Endothelial cell of umbilical vein (primary cell): ENCODE data around the gene RAB1B.

ENCODE experiments used
- CTCF ChIP-seq, 2 donors: IDR thresholded peaks; 1 replicate in 1 of 2; 2 replicates in 1 of 2; pipeline ENCODE4 v1.5.1; 2011; ENCODE audit warnings: low read length in 2 of 2, mild to moderate bottlenecking in 2 of 2, moderate library complexity in 2 of 2, control low read depth in 1 of 2, inconsistent platforms in 1 of 2, low read depth in 1 of 2; ENCODE audit not compliant: insufficient read depth in 1 of 2; ENCODE audit errors: extremely low read depth in 1 of 2
- POLR2AphosphoS5 ChIP-seq: IDR thresholded peaks from 2 replicates; pipeline ENCODE4 v1.6.1; 2012; ENCODE audit warnings: low read depth, mild to moderate bottlenecking, control low read depth, low read length, moderate library complexity; ENCODE audit not compliant: insufficient read depth

DNA sequence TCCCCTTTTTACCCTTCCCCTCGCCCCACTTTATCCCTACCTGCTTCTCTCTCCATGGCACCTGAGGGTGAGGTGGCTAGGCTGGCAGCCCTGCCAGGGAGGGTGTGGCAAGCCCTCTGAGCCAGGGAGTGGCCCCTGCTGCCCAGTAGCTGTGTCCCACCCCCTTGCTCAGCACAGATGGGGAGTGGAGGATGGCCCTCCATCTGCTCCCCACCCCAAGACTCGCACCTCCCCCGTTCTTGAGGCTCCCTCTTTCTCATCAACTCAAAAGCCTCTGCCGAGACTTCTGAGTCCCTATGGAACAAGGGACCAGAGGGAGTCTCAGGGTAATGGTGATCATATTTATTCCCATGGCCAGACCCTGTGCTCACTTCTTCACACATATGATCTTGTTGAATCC is 24.9 kb downstream of the RAB1B start:
- TF ChIP-seq CTCF (IDR thresholded peaks at IDR 0.05; ENCODE audit: extremely low read depth in 1 of 2, insufficient read depth in 1 of 2, low read depth in 1 of 2, low read length in 2 of 2) (no peak), POLR2AphosphoS5 (no peak)
